Body of pancreas (tissue), 4 donors: ENCODE results near the gene LRRN1. TPM values are rescaled to one million over a fixed set of nuclear protein-coding genes. Genes with fewer than 3 reads are reported as not detected.
A peak's percentile ranks its signal among the peaks of the same experiment; 100 is the strongest.

ENCODE experiments used
- ATAC-seq: fragments of 150-250 bp; one replicate; pipeline ENCODE4 v1.9.1; 2016
- DNase-seq, 4 donors: peaks; one replicate each; pipeline ENCODE4 v3.0.0-alpha.2; 2019
- H3K27ac ChIP-seq, 4 donors: fragments of 200-600 bp; sonication (generic); 1 replicate in 3 of 4; 2 replicates in 1 of 4; pipeline versions ENCODE4 v1.5.1 to v1.6.1; 2016 to 2019; ENCODE audit warnings: mild to moderate bottlenecking in 1 of 4, mixed read lengths in 1 of 4, moderate library complexity in 1 of 4
- H3K27me3 ChIP-seq, 2 donors: fragments of 200-600 bp; sonication (generic); one replicate each; pipeline ENCODE4 v1.6.0; 2016; ENCODE audit warnings: mild to moderate bottlenecking in 1 of 2
- H3K36me3 ChIP-seq, 2 donors: fragments of 200-600 bp; sonication (generic); replicated peaks in 1 of 2; 2 replicates each; pipeline ENCODE4 v1.5.1; 2016; ENCODE audit warnings: low read depth in 2 of 2; ENCODE audit not compliant: insufficient read depth in 1 of 2
- H3K4me1 ChIP-seq: fragments of 200-600 bp; sonication (generic); one replicate; pipeline ENCODE4 v1.6.0; 2016
- H3K4me3 ChIP-seq, 2 donors: fragments of 200-600 bp; sonication (generic); 1 replicate in 1 of 2; 2 replicates in 1 of 2; pipeline ENCODE4 v1.5.1; 2016 to 2019
- H3K9me3 ChIP-seq, 3 donors: fragments of 200-600 bp; sonication (generic); 1 replicate in 2 of 3; 2 replicates in 1 of 3; pipeline ENCODE4 v1.5.1; 2016
- POLR2A ChIP-seq, 3 donors: fragments of 450-650 bp; IDR thresholded peaks; one replicate each; pipeline ENCODE4 v1.6.1; 2016; ENCODE audit warnings: antibody characterized with exemption in 3 of 3, mild to moderate bottlenecking in 2 of 3
- WGBS, 2 donors: methylation state at CpG; one replicate each; pipeline ENCODE4 v1.1.5; 2017; 5-methylcytosine and 5-hydroxymethylcytosine counted together
- intact Hi-C: fragments of 100-400 bp; cut with DNase I; formaldehyde crosslinking; loops from one replicate; pipeline ENCODE4 v1.15.1; 2023
- total RNA-seq, 2 donors: library from RNA; depleted of rRNA; stranded (reverse); fragments of >200 nt; gene quantifications; one replicate each; pipeline ENCODE4 v1.1.0, GENCODE V29; 2016
- TF ChIP-seq, protein P1 (sequence below), 7 experiments: fragments of 450-650 bp in 4 of 7; fragments of 200-600 bp in 3 of 7; sonication (generic) in 3 of 7; IDR thresholded peaks; one replicate each; pipeline ENCODE4 v1.5.1; 2016 to 2019; ENCODE audit warnings: antibody characterized with exemption in 7 of 7

The LRRN1 gene
- total RNA-seq, 2 donors from 2014 or later = 1.6 to 7.5 TPM

DNA sequence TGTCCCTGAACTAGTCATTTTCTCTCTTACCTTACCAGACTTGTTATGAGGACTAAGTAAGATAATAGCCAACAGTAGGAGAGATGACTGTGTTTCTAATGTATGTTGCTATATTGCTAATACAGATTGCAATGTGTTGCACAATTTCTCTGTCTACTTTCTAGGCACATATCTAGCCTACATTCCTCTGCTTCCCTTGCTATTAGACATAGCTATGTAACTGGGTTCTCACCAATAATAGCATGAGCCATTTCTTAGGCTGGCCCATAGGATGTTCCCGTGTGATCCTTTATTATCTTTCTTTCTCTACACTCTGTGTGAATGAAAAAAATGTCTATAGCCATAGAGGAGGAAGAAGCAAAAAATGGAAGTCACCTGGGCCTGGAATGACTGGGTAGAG is 6.8 kb upstream of the LRRN1 start:
- TF ChIP-seq, protein P1, sequence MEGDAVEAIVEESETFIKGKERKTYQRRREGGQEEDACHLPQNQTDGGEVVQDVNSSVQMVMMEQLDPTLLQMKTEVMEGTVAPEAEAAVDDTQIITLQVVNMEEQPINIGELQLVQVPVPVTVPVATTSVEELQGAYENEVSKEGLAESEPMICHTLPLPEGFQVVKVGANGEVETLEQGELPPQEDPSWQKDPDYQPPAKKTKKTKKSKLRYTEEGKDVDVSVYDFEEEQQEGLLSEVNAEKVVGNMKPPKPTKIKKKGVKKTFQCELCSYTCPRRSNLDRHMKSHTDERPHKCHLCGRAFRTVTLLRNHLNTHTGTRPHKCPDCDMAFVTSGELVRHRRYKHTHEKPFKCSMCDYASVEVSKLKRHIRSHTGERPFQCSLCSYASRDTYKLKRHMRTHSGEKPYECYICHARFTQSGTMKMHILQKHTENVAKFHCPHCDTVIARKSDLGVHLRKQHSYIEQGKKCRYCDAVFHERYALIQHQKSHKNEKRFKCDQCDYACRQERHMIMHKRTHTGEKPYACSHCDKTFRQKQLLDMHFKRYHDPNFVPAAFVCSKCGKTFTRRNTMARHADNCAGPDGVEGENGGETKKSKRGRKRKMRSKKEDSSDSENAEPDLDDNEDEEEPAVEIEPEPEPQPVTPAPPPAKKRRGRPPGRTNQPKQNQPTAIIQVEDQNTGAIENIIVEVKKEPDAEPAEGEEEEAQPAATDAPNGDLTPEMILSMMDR (IDR thresholded peaks at IDR 0.05) = no peak
- TF ChIP-seq POLR2A (IDR thresholded peaks at IDR 0.05) = no peak
- Histone ChIP-seq H3K27ac (no peak overlapping the region), H3K36me3 (no peaks in the 10 kb centered on the region), H3K4me1 (no peaks in the 10 kb centered on the region), H3K27me3 (no peaks in the 10 kb centered on the region), H3K4me3 (no peak overlapping the region), H3K9me3 (no peaks in the 10 kb centered on the region)
- no peak for ATAC-seq
- intact Hi-C loops = no loop called here
- WGBS, 2 donors = 79 to 89% methylated on average over 1 of the region's 1 CpG
- DNase-seq = no peak

DNA sequence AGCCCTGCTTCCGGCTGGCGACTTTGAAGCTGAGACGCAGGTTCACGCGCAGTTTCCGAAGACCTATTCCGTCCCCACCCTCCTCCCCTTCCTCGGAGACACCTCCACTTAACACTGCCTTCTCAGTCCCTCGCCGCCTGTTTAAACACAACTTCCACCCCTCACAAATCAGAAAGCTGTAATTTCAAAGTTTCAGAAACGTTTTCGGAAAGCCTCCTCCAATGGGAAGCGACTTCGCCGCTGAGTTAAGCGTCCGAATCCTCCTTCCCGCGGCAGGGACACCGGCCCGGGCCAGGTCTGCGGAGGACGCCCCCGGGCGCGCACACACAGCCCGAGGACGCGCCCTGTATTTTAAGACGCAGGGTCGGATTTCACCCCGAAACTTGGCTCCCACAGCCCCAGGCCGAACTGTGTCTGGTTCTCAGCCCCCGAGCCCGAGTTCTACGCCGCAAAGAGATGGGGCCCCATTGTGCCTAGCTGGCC is 559 bp upstream of the LRRN1 start:
- intact Hi-C loops = no loop called here
- ATAC-seq (peak; percentile 31), DNase-seq (peak; percentile 4 to 21 (median 16))
- Histone ChIP-seq H3K9me3 (no peaks in the 10 kb centered on the region), H3K27ac (peak overlapping the region in 2 of 4 donors; percentile 24 to 31), H3K4me3 (peak overlapping the region; percentile 41 to 50), H3K36me3 (no peaks in the 10 kb centered on the region), H3K4me1 (peaks cover 12% of the 10 kb centered on the region), H3K27me3 (no peaks in the 10 kb centered on the region)
- 1 to 2% methylated on average over 11 to 37 of the region's 37 CpGs for WGBS, 2 donors
- TF ChIP-seq POLR2A (IDR thresholded peaks at IDR 0.05) = no peak
- TF ChIP-seq, protein P1 (IDR thresholded peaks at IDR 0.05) = no peak

DNA sequence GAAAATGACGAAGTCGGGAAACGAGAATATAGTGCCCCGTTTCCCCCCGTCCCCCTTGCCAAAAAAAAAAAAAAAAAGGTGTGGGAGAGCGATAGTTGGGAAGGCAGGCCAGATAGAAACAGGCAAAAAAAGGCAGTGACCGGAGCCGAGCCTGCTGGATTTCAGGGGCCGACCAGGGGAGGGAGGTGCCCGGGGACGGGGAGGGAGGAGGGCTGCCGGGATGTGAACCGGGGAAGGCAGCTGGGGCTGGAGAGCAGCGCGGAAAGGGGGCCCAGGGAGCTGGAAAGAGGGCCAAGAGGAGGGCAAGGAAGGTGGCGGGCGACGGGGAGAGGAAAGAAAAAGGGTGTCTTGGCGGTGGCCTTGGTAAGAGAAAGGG is 837 bp downstream of the LRRN1 start:
- DNase-seq = peak; percentile 3 to 35 (median 20)
- TF ChIP-seq, protein P1 (IDR thresholded peaks at IDR 0.05) = no peak
- TF ChIP-seq POLR2A (IDR thresholded peaks at IDR 0.05) = no peak
- H3K9me3 ChIP-seq = no peaks in the 10 kb centered on the region
- no peaks in the 10 kb centered on the region for H3K27me3 ChIP-seq
- intact Hi-C loops = no loop called here
- peak; percentile 41 for ATAC-seq
- H3K36me3 ChIP-seq = no peaks in the 10 kb centered on the region
- peak overlapping the region; percentile 41 to 50 for H3K4me3 ChIP-seq
- peaks cover 12% of the 10 kb centered on the region for H3K4me1 ChIP-seq
- WGBS, 2 donors = 0 to 1% methylated on average over 19 of the region's 19 CpGs
- no peak overlapping the region for H3K27ac ChIP-seq

DNA sequence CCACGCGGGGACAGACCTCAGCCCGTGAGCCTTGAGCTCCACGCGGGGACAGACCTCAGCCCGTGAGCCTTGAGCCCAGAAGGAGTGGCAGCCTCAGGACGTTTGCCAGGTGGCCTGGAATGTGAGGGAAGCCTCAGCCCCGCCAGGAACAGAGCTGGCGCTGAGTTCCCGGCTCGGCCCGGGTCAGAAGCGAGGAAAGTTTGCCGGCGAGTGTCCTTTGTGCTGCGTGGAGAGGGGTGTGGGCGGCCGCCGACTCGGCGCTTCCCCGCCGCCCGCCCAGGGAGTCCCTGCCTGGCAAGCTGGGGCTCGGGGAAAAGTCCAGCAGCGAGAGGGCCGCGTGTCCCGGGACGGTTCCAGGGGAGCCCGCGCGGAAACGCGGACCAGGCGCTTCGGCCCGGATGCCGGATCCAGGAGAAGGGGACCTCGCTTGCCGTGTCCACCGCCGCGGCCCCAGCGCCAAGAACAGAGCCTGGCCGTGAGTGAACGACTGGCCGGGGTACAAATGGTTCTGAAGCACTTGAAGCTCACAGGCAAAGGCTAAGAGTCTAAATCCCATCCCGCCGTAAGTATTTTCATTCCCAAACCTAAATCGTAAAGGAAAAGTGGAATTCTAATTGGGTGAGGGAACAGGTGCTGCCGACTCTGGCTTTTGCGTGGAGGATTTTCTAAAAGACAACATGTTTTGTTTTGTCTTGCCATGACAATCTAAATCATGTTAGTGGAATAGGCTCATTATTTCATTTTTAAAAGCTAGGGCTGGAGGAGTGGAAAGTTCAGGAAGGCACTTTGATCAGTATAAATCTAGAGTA is 1.7 kb downstream of the LRRN1 start:
- H3K9me3 ChIP-seq = no peaks in the 10 kb centered on the region
- H3K36me3 ChIP-seq = no peaks in the 10 kb centered on the region
- H3K27ac ChIP-seq = no peak overlapping the region
- peak; percentile 53 to 74 (median 61) for DNase-seq
- intact Hi-C loops = no loop called here
- WGBS, 2 donors = 5 to 17% methylated on average over 17 to 51 of the region's 53 CpGs
- ATAC-seq = peak; percentile 57
- no peak for TF ChIP-seq POLR2A (IDR thresholded peaks at IDR 0.05)
- TF ChIP-seq, protein P1 (IDR thresholded peaks at IDR 0.05) = no peak
- no peaks in the 10 kb centered on the region for H3K27me3 ChIP-seq
- peak overlapping the region; percentile 12 to 22 for H3K4me3 ChIP-seq
- H3K4me1 ChIP-seq = peaks cover 12% of the 10 kb centered on the region

DNA sequence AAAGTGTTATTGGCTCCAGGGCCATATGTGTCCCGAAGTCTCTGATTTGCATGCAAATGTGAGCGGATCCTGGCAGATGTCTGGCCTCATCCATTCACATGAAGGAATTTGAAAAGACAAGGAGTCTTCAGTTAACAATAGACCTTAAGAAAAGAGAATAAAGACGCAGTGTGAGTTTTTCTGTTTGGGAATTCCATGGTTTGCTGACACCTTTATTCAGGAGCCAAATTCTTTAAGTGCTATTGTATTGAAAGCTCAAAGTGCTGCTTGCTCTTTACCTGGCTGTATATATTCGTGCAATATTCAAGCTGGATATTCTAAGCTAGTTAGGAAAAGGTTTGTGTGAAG is 2.2 kb downstream of the LRRN1 start:
- no peaks in the 10 kb centered on the region for H3K36me3 ChIP-seq
- no peaks in the 10 kb centered on the region for H3K9me3 ChIP-seq
- H3K4me3 ChIP-seq = no peak overlapping the region
- intact Hi-C loops = no loop called here
- no peak for TF ChIP-seq POLR2A (IDR thresholded peaks at IDR 0.05)
- TF ChIP-seq, protein P1 (IDR thresholded peaks at IDR 0.05) = no peak
- 79 to 86% methylated on average over 4 of the region's 4 CpGs for WGBS, 2 donors
- no peak for DNase-seq
- no peaks in the 10 kb centered on the region for H3K27me3 ChIP-seq
- no peak for ATAC-seq
- no peak overlapping the region for H3K27ac ChIP-seq
- H3K4me1 ChIP-seq = peaks cover 12% of the 10 kb centered on the region
